ENCODE data around the gene TMEM80.
"Not testable (repeated sequence)": the region's sequence is repeated elsewhere in the genome, so short reads cannot be mapped to it uniquely, and the experiment has no call there.

The TMEM80 gene

GRCh38 chr11:680476-680875 is 15.1 kb upstream of the TMEM80 start:
- DNase-seq: no peak

DNA sequence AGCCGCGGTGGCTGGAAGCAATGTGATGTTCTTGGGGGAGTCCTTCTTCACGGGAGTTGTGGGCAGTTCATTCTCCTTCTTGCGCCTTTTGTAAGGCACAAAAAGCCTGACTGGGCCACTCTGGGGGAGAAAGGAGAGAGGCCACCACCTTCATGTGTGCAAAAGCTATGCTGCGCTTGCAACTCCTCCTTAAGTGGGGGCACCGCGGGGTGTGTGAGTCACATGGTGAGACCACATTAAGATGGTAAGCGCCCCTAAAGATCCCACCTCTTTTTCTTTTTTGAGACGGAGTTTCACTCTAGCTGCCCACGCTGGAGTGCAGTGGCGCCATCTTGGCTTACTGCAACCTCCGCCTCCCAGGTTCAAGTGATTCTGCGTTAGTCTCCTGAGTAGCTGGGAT is 14.6 kb upstream of the TMEM80 start:
- no peak for DNase-seq

GRCh38 chr11:686451-687243 is 9.0 kb upstream of the TMEM80 start:
- no peak for DNase-seq

GRCh38 chr11:687751-688150 is 7.9 kb upstream of the TMEM80 start:
- DNase-seq: no peak

GRCh38 chr11:688681-689080 is 6.9 kb upstream of the TMEM80 start:
- no peak for DNase-seq

DNA sequence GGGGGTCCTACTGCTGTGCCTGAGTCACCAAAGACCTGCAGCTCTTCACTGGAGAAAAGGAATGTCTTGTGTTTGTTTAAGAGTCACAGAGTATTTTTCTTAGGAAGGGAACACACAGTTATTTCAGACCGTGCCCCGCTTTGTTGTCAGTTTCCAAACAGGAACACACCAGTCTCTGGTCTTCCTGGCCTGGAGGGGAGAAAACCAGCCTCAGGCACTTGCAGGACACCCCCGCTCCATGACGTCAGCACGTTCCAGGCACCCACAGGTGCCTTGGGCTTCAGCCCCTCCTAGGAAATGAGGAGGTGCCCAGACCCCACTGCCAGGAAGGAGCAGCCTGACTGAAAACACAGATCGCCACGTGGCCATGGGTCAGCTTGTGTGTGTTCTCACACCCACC is 6.0 kb upstream of the TMEM80 start:
- DNase-seq: no peak

- DNase-seq: not testable (repeated sequence)
Measured at GRCh38 chr11:690244-690643, 5.4 kb upstream of the TMEM80 start.

GRCh38 chr11:690738-691633 is 4.6 kb upstream of the TMEM80 start:
- no peak for DNase-seq

GRCh38 chr11:691710-692590 is 3.7 kb upstream of the TMEM80 start:
- no peak for DNase-seq

GRCh38 chr11:692824-693414 is 2.7 kb upstream of the TMEM80 start:
- no peak for DNase-seq

DNA sequence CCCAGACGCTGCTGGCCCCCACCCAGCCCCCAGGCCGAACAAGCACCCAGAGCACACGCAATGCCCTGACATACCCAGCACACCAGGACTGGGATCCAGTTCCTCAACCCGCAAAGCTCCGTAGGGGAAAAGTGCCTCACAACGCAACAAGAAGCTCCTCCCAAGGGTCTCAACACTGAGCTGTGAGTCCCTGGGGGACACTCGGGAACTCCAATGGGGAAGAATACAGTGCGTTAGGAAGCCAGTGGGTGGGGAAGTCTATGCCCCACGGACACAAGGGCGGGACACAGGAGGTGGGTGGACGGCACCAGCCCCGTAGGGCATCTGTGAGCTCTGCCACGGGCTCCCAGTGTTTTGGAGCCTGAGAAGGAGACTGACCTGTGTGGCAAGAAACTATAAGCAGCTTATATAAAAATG is 2.2 kb upstream of the TMEM80 start:
- DNase-seq: peak; percentile 47

DNA sequence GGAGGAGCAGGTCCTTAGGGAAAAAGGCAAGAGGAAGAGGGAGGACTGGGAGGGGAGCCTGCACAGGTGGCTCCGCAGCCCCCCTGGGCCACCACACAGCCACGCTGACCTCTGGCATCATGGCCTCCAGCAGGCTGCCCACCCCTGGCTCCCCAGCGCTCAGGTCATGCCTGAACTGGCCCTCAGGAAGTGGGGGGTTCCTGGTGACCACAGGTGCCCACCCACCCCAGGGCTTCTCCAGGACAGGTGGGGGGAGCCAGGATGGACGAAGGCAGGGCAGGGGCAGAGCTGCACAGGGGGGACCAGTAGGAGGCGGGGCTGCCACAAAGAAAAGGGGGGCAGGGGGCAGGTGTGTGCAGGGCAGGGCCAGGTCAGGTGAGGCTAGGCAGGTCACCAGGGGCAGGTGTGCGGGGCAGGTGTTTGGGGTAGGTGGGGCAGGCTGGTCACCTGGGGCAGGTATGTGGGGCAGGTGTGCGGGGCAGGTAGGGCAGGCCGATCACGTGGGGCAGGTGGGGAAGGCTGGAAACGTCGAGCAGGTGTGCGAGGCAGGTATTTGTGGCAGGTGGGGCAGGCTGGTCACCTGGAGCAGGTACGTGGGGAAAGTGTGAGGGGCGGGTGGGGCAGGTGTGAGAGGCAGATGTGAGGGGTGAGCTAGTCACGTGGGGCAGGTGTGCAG is 1.6 kb upstream of the TMEM80 start:
- DNase-seq: peak; percentile 97

DNA sequence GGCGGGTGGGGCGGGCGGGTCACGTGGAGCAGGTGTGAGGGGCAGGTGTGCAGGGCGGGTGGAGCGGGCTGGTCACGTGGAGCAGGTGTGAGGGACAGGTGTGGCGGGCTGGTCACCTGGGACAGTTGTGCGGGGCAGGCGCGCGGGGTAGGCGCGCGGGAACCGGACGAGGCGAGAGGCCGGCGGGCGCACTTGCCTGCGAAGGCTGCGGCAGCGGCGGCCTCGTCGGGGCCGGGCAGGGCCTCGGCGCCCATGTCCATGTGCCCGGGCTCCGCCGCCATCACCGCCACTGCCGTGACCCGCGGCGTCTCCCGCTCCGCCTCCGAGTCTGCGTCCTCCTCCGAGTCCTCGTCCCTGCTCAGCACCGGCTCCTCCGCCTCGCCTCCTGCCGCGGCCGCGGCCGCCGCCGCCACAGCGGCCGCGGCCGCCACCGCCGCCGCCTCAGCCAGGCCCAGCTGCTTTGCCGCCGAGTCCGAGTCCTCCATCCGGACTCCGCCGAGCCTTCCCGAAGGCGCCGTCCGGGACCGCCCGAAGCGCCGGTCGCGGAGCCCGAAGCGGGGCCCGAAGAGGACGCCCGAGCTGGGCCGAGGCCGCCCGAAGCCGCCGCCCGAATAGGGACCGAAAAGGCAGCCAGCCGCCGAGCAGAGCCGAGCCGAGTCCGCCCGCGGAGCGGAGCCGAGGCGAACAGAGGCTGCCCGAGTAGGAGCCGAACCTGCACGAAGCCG is 891 bp upstream of the TMEM80 start, which contains the start of gene DEAF1:
Gene DEAF1 (minus strand): TSS at position 660 of the 725 bp plus-strand sequence. CDS start 175 bp downstream, at position 485.
- peak; percentile 99 for DNase-seq

GRCh38 chr11:695288-695537 is 403 bp upstream of the TMEM80 start:
- DNase-seq: no peak

GRCh38 chr11:696955-697491 is 1.4 kb downstream of the TMEM80 start:
- DNase-seq: no peak

DNA sequence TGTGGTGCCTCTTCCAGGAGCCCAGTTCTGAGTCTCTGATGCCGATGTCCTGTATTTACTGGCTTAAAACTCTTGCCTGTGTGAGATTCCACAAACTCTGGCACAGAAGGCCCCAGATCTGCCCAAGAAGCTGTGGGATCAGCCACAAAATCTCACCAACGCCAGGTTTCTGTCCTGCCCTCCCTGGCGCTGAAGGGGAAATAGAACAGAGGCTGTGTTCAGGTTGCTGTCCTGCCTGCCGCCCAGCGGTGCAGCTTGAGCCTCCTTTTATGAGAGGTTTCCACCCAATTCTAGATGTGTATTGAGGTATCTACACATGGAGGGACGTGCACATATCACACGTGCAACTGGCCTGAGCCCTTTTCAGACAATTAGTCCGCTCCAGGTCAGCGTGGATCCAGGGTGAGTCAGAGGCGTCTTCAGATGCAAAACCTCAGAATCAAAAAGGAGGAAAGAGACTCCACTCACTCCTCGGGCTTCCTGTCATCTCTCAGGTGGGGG is 2.2 kb downstream of the TMEM80 start:
- no peak for DNase-seq

DNA sequence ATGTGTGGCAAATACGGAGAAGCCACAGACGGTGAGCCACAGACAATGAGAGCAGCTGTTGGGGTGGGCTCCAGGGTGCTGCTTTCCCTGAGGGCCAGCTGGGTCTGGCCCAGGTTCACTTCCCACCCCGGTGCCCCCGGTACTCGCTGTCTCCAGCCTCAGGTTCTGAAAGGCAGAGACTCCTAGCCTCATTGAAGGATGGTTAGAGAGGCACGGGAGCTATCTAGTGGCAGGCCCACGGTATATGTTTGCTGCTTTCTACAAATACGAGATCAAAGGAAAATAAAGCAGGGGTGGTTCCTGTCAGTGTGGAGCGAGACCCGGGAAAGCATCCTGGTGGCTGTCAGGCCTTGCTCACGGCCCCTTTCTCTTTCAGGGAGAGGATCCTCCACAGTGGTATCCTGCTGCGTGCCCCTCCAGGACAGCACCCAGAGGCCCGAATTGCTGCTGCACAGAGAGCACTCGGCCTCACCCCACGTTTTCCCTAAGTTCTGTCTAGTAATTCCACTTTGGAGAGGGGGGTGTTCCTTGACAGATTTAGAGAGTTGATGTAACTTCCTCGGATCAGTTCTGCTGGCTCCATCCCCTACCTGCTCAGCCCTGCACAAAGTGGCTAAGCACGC is 3.0 kb downstream of the TMEM80 start:
- DNase-seq: no peak

DNA sequence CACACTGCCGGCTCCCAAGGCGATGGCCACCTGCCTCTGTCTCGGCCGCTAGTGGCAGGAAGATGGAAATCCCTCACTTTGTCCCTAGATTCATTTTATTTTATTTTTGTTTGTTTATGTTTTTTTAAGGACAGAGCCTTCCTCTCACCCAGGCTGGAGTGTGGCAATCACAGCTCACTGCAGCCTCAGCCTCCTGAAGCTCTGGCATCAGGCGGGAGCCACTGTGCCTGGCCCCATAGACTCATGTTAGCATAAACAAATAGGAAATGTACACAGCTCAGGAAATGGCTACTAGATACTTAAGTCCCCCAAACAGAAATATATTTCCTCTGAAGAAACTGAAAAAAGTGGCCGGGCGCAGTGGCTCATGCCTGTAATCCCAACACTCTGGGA is 3.5 kb downstream of the TMEM80 start:
- no peak for DNase-seq

DNA sequence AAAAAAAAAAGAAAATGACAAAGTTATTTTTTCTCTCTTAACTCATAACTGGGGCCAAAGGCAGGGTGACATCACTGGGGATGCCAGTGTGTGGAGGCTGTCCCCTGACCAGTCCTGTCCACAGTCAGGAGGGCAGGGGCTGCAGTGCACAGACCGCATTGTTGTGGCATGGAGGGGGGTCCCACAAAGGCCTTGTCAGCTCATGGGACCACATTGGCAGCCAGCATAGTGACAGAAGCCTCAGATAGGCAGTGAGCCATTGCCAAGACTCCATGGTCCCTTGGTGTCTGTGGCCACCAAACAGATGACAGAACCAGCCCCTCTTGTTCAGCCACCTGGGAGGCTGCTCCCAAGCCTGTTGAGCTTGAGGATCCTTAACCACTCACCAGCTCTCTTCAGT is 4.1 kb downstream of the TMEM80 start:
- DNase-seq: no peak

DNA sequence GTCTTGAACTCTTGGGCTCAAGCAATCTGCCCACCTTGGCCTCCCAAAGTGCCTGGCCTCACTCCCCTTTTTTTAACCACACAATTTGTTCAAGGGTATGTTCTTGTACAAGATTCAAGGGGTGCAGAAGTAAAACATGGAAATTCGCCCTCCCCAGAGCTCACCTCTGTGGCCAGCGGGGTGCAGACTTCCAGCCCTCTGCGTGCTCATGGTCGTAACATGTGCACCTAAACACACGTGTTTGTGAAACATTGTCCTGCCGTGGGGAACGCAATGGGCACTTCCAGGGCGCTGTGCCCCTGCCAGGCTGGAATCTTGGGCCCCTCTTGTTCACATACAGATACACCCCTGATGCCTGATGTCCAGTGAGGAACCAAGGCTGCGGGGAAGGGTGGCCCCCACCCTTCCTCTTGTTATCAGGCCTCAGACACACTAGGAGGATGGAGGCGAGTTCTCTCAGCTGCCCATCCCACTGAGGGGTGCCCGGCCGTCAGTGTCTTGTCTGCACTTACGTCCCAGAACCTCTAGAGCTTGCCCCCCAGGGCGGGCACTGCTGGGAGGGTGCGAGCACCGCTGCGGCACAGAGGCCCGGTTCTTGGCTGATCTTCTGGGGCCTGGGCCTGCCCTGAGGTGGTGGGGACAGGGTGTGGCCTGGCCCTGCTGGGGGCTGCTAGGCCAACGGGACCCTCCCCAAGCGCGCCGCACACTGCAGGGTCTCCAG is 6.3 kb downstream of the TMEM80 start:
- no peak for DNase-seq
